GM06990 (cell line): ENCODE results near the gene ITGB6.

Source experiments
- DNase-seq: peaks from one replicate; pipeline ENCODE4 v3.0.0-alpha.2; 2011; ENCODE audit not compliant: insufficient read length; ENCODE audit errors: extremely low read depth
- H3K27me3 ChIP-seq: replicated peaks from 2 replicates; pipeline ENCODE4 v1.6.0; 2011; ENCODE audit warnings: low read length; ENCODE audit not compliant: control insufficient read depth, insufficient read depth
- H3K36me3 ChIP-seq: 2 replicates; pipeline ENCODE4 v1.5.1; 2011; ENCODE audit warnings: low read length; ENCODE audit not compliant: control insufficient read depth, insufficient read depth
- H3K4me3 ChIP-seq: replicated peaks from 2 replicates; pipeline ENCODE4 v1.5.1; 2011; ENCODE audit warnings: low read depth, mild to moderate bottlenecking, control low read depth, low read length
- CTCF ChIP-seq: IDR thresholded peaks from 2 replicates; pipeline ENCODE4 v1.5.1; 2011; ENCODE audit warnings: low read length, control low read depth, mild to moderate bottlenecking, inconsistent platforms; ENCODE audit not compliant: insufficient read depth, poor library complexity, severe bottlenecking

The ITGB6 gene

GRCh38 chr2:160111951-160112798 is 87.9 kb downstream of the ITGB6 start:
- DNase-seq = no peak
- H3K36me3 ChIP-seq = no peaks in the 10 kb centered on the region

GRCh38 chr2:160110674-160111239 is 89.3 kb downstream of the ITGB6 start:
- H3K4me3 ChIP-seq = no peak overlapping the region
- no peak for DNase-seq
- no peaks in the 10 kb centered on the region for H3K36me3 ChIP-seq
- TF ChIP-seq CTCF = no peak
- no peaks in the 10 kb centered on the region; the same call in 1 of the 2 replicates for H3K27me3 ChIP-seq

More at GRCh38 chr2:160111951-160112798, 87.9 kb downstream of the ITGB6 start:
- Histone ChIP-seq H3K27me3 (no peaks in the 10 kb centered on the region), H3K4me3 (no peak overlapping the region)
- TF ChIP-seq CTCF = no peak

- no peak overlapping the region for H3K4me3 ChIP-seq
- DNase-seq = peak; percentile 20
- TF ChIP-seq CTCF = peak; percentile 80
These were observed 90.0 kb downstream of the ITGB6 start for GRCh38 chr2:160109939-160110673.

GRCh38 chr2:160109243-160109642 is 90.8 kb downstream of the ITGB6 start:
- H3K4me3 ChIP-seq = no peak overlapping the region
- TF ChIP-seq CTCF = no peak
- no peak for DNase-seq
- no peaks in the 10 kb centered on the region for H3K36me3 ChIP-seq
- H3K27me3 ChIP-seq = no peaks in the 10 kb centered on the region; the same call in 1 of the 2 replicates

More at GRCh38 chr2:160109939-160110673, 90.0 kb downstream of the ITGB6 start:
- Histone ChIP-seq H3K27me3 (no peaks in the 10 kb centered on the region; the same call in 1 of the 2 replicates), H3K36me3 (no peaks in the 10 kb centered on the region)

GRCh38 chr2:160108646-160109045 is 91.4 kb downstream of the ITGB6 start:
- Histone ChIP-seq H3K27me3 (no peaks in the 10 kb centered on the region; the same call in 1 of the 2 replicates), H3K36me3 (no peaks in the 10 kb centered on the region), H3K4me3 (no peak overlapping the region)
- TF ChIP-seq CTCF = no peak
- DNase-seq = no peak
